GM12873 (cell line): ENCODE results near the gene IGFBP1.
A peak's percentile ranks its signal among the peaks of the same experiment; 100 is the strongest.

Experiments
- CTCF ChIP-seq: IDR thresholded peaks from 2 replicates; pipeline ENCODE4 v1.5.1; 2012; ENCODE audit warnings: low read depth, mild to moderate bottlenecking, moderate library complexity, low read length, control low read depth; ENCODE audit not compliant: insufficient read depth; ENCODE audit errors: missing control alignments

The IGFBP1 gene

GRCh38 chr7:45890125-45890901 lies 2.0 kb downstream of the IGFBP1 start:
- peak; percentile 2 for TF ChIP-seq CTCF

GRCh38 chr7:45890902-45891461 lies 2.7 kb downstream of the IGFBP1 start:
- peak; percentile 47 for TF ChIP-seq CTCF

GRCh38 chr7:45891462-45892402 lies 3.4 kb downstream of the IGFBP1 start:
- no peak for TF ChIP-seq CTCF

GRCh38 chr7:45892407-45893035 lies 4.2 kb downstream of the IGFBP1 start:
- no peak for TF ChIP-seq CTCF

GRCh38 chr7:45893374-45893995 lies 5.2 kb downstream of the IGFBP1 start:
- TF ChIP-seq CTCF = no peak

GRCh38 chr7:45893996-45894664 lies 5.8 kb downstream of the IGFBP1 start:
- no peak for TF ChIP-seq CTCF
